Astrocyte (in vitro differentiated cells and primary cell): Measurements from ENCODE around the gene DLGAP4.

Experiments used
- EZH2 ChIP-seq: IDR thresholded peaks from 2 replicates; pipeline ENCODE4 v1.6.1; 2012; ENCODE audit warnings: mild to moderate bottlenecking, low read length, inconsistent platforms; ENCODE audit not compliant: insufficient read depth
- TF ChIP-seq, protein P1 (sequence below): IDR thresholded peaks from 2 replicates; pipeline ENCODE4 v1.5.1; 2011; ENCODE audit warnings: low read depth, mild to moderate bottlenecking, inconsistent platforms, low read length, moderate library complexity; ENCODE audit not compliant: insufficient read depth

DNA sequence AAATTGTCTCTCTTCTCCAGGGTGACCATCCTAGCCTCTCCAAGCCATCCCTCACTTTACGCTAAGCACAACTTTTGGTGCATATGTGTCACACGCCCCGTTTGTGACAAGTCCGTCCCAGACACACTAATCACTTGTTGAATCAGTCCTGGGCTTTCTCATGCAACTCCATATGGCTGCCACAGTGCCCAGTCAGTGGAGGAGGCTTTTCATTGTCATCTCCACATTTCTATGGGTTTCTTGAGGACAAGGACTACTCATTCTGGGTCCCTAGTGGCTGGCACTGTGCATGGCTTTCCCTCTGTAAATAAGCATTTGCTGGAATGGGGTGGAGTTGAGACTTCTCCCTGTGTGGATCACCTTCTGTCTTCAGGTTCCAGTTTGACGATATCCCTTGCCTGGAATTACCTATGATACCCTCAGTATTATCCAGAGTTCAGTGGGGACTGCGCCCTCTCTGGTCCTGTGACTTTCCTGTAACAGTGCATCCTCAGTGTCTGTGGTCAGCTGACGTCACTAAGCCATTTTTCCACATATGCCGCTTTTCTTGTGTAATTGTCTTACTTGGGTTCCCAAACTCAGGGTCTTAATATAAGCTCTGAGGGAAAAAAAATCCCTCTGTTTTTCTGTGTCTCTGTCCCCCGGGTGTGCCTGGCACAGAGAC, 175.4 kb downstream of the DLGAP4 start:
- TF ChIP-seq, protein P1, sequence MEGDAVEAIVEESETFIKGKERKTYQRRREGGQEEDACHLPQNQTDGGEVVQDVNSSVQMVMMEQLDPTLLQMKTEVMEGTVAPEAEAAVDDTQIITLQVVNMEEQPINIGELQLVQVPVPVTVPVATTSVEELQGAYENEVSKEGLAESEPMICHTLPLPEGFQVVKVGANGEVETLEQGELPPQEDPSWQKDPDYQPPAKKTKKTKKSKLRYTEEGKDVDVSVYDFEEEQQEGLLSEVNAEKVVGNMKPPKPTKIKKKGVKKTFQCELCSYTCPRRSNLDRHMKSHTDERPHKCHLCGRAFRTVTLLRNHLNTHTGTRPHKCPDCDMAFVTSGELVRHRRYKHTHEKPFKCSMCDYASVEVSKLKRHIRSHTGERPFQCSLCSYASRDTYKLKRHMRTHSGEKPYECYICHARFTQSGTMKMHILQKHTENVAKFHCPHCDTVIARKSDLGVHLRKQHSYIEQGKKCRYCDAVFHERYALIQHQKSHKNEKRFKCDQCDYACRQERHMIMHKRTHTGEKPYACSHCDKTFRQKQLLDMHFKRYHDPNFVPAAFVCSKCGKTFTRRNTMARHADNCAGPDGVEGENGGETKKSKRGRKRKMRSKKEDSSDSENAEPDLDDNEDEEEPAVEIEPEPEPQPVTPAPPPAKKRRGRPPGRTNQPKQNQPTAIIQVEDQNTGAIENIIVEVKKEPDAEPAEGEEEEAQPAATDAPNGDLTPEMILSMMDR: peak; percentile 8
- TF ChIP-seq EZH2: no peak
